ENCODE results near the gene KIF22.

- TF ChIP-seq, protein P1, sequence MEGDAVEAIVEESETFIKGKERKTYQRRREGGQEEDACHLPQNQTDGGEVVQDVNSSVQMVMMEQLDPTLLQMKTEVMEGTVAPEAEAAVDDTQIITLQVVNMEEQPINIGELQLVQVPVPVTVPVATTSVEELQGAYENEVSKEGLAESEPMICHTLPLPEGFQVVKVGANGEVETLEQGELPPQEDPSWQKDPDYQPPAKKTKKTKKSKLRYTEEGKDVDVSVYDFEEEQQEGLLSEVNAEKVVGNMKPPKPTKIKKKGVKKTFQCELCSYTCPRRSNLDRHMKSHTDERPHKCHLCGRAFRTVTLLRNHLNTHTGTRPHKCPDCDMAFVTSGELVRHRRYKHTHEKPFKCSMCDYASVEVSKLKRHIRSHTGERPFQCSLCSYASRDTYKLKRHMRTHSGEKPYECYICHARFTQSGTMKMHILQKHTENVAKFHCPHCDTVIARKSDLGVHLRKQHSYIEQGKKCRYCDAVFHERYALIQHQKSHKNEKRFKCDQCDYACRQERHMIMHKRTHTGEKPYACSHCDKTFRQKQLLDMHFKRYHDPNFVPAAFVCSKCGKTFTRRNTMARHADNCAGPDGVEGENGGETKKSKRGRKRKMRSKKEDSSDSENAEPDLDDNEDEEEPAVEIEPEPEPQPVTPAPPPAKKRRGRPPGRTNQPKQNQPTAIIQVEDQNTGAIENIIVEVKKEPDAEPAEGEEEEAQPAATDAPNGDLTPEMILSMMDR (IDR thresholded peaks at IDR 0.05): no peak
- TF ChIP-seq POLR2A (IDR thresholded peaks at IDR 0.05): no peak
Observed at GRCh38 chr16:29804020-29804419, 13.5 kb downstream of the KIF22 start.

Measured in Peyer's patch (tissue), 4 donors.